Gastroesophageal sphincter (tissue), 4 donors: ENCODE results near the gene SMIM35. TPM values are rescaled to one million over a fixed set of nuclear protein-coding genes. Genes with fewer than 3 reads are reported as not detected.

Experiments used
- ATAC-seq: fragments of 150-250 bp; one replicate; pipeline ENCODE4 v1.9.1; 2016; ENCODE audit warnings: mild to moderate bottlenecking, moderate library complexity
- H3K27ac ChIP-seq, 4 donors: fragments of 200-600 bp; sonication (generic) in 3 of 4; 1 replicate in 3 of 4; 2 replicates in 1 of 4; pipeline ENCODE4 v1.5.1; 2016 to 2019
- H3K27me3 ChIP-seq: fragments of 200-600 bp; sonication (generic); one replicate; pipeline ENCODE4 v1.5.1; 2019
- H3K36me3 ChIP-seq, 2 donors: fragments of 200-600 bp; sonication (generic); one replicate each; pipeline ENCODE4 v1.5.1; 2019; ENCODE audit warnings: control low read depth in 1 of 2
- H3K4me1 ChIP-seq, 3 donors: fragments of 200-600 bp; sonication (generic); 1 replicate in 2 of 3; 2 replicates in 1 of 3; pipeline ENCODE4 v1.5.1; 2016 to 2019; ENCODE audit warnings: control low read depth in 2 of 3
- H3K4me3 ChIP-seq, 2 donors: fragments of 200-600 bp; sonication (generic); one replicate each; pipeline ENCODE4 v1.5.1; 2019; ENCODE audit warnings: mild to moderate bottlenecking in 1 of 2, moderate library complexity in 1 of 2
- H3K9me3 ChIP-seq, 3 donors: fragments of 200-600 bp; sonication (generic); one replicate each; pipeline ENCODE4 v1.5.1; 2017 to 2019; ENCODE audit warnings: control low read depth in 2 of 3
- CTCF ChIP-seq, 4 experiments: fragments of 200-600 bp in 2 of 4; fragments of 450-650 bp in 2 of 4; sonication (generic) in 1 of 4; IDR thresholded peaks; one replicate each; pipeline ENCODE4 v1.5.1; 2017 to 2019; ENCODE audit warnings: antibody characterized with exemption in 4 of 4, mild to moderate bottlenecking in 2 of 4, moderate library complexity in 2 of 4
- EP300 ChIP-seq: sonication (generic); formaldehyde crosslinking; IDR thresholded peaks from one replicate; pipeline ENCODE4 v1.6.1; 2017; ENCODE audit warnings: antibody characterized with exemption, mild to moderate bottlenecking
- POLR2A ChIP-seq, 2 donors: fragments of 450-650 bp; IDR thresholded peaks; one replicate each; pipeline ENCODE4 v1.6.1; 2017; ENCODE audit warnings: antibody characterized with exemption in 2 of 2, mild to moderate bottlenecking in 2 of 2, moderate library complexity in 1 of 2
- POLR2AphosphoS5 ChIP-seq: sonication (generic); formaldehyde crosslinking; IDR thresholded peaks from one replicate; pipeline ENCODE4 v1.6.1; 2017; ENCODE audit warnings: antibody characterized with exemption
- WGBS, 2 donors: methylation state at CpG; one replicate each; pipeline ENCODE4 v1.1.5; 2018; ENCODE audit warnings: low coverage in 1 of 2; 5-methylcytosine and 5-hydroxymethylcytosine counted together
- total RNA-seq, 4 donors: library from RNA; depleted of rRNA; stranded (reverse); fragments of >200 nt; gene quantifications; one replicate each; pipeline ENCODE4 v1.1.0, GENCODE V29; 2016

SMIM35 gene
- total RNA-seq, 4 donors from 2014 or later = 0.13 TPM; not detected in 3

- H3K36me3 ChIP-seq = no peaks in the 10 kb centered on the region
- no peak for TF ChIP-seq POLR2AphosphoS5
- no peak for TF ChIP-seq EP300
- no peak for TF ChIP-seq CTCF (IDR thresholded peaks at IDR 0.05)
- TF ChIP-seq POLR2A (IDR thresholded peaks at IDR 0.05) = no peak
- no peak overlapping the region for H3K27ac ChIP-seq
- H3K4me3 ChIP-seq = no peak overlapping the region
- no peaks in the 10 kb centered on the region for H3K9me3 ChIP-seq
- ATAC-seq = no peak
- 92 to 100% methylated on average over 1 to 2 of the region's 6 CpGs for WGBS, 2 donors
- H3K27me3 ChIP-seq = peaks cover 7% of the 10 kb centered on the region
- H3K4me1 ChIP-seq = no peaks in the 10 kb centered on the region
These were observed 37.0 kb downstream of the SMIM35 start for GRCh38 chr11:118049771-118050170.

- H3K4me1 ChIP-seq = no peaks in the 10 kb centered on the region
- no peak overlapping the region for H3K4me3 ChIP-seq
- no peak for ATAC-seq
- no peaks in the 10 kb centered on the region for H3K9me3 ChIP-seq
- no peak for TF ChIP-seq POLR2AphosphoS5
- TF ChIP-seq CTCF (IDR thresholded peaks at IDR 0.05) = no peak
- no peak for TF ChIP-seq POLR2A (IDR thresholded peaks at IDR 0.05)
- no peak for TF ChIP-seq EP300
- peaks cover 7% of the 10 kb centered on the region for H3K27me3 ChIP-seq
- no peak overlapping the region for H3K27ac ChIP-seq
- WGBS, 2 donors = 74 to 96% methylated on average over 4 to 10 of the region's 11 CpGs
- no peaks in the 10 kb centered on the region for H3K36me3 ChIP-seq
These were observed 38.0 kb downstream of the SMIM35 start for GRCh38 chr11:118048472-118049370.

- no peak overlapping the region for H3K27ac ChIP-seq
- no peak for ATAC-seq
- no peaks in the 10 kb centered on the region for H3K36me3 ChIP-seq
- no peaks in the 10 kb centered on the region for H3K4me1 ChIP-seq
- TF ChIP-seq EP300 = no peak
- no peak for TF ChIP-seq POLR2AphosphoS5
- TF ChIP-seq POLR2A (IDR thresholded peaks at IDR 0.05) = no peak
- TF ChIP-seq CTCF (IDR thresholded peaks at IDR 0.05) = no peak
- H3K4me3 ChIP-seq = no peak overlapping the region
- 67 to 70% methylated on average over 1 to 2 of the region's 4 CpGs for WGBS, 2 donors
- peaks cover 7% of the 10 kb centered on the region for H3K27me3 ChIP-seq
- H3K9me3 ChIP-seq = no peaks in the 10 kb centered on the region
These were observed 39.0 kb downstream of the SMIM35 start for GRCh38 chr11:118047749-118048148.

- no peak for TF ChIP-seq CTCF (IDR thresholded peaks at IDR 0.05)
- no peak for TF ChIP-seq POLR2A (IDR thresholded peaks at IDR 0.05)
- no peak for TF ChIP-seq POLR2AphosphoS5
- no peak for TF ChIP-seq EP300
- Histone ChIP-seq H3K27me3 (peaks cover 7% of the 10 kb centered on the region), H3K36me3 (no peaks in the 10 kb centered on the region), H3K27ac (no peak overlapping the region), H3K9me3 (no peaks in the 10 kb centered on the region), H3K4me3 (no peak overlapping the region), H3K4me1 (no peaks in the 10 kb centered on the region)
- no peak for ATAC-seq
- 77 to 79% methylated on average over 7 of the region's 8 CpGs for WGBS, 2 donors
These were observed 39.6 kb downstream of the SMIM35 start for GRCh38 chr11:118046964-118047700.
